GM06990 (cell line): ENCODE data around the gene ARHGAP26.

Source experiments
- DNase-seq: peaks from one replicate; pipeline ENCODE4 v3.0.0-alpha.2; 2011; ENCODE audit not compliant: insufficient read length; ENCODE audit errors: extremely low read depth
- H3K27me3 ChIP-seq: replicated peaks from 2 replicates; pipeline ENCODE4 v1.6.0; 2011; ENCODE audit warnings: low read length; ENCODE audit not compliant: control insufficient read depth, insufficient read depth
- H3K36me3 ChIP-seq: 2 replicates; pipeline ENCODE4 v1.5.1; 2011; ENCODE audit warnings: low read length; ENCODE audit not compliant: control insufficient read depth, insufficient read depth
- H3K4me3 ChIP-seq: replicated peaks from 2 replicates; pipeline ENCODE4 v1.5.1; 2011; ENCODE audit warnings: low read depth, mild to moderate bottlenecking, control low read depth, low read length
- TF ChIP-seq, protein P1 (sequence below): IDR thresholded peaks from 2 replicates; pipeline ENCODE4 v1.5.1; 2011; ENCODE audit warnings: low read length, control low read depth, mild to moderate bottlenecking, inconsistent platforms; ENCODE audit not compliant: insufficient read depth, poor library complexity, severe bottlenecking

Gene ARHGAP26

GRCh38 chr5:143262393-143263174 is 492.4 kb downstream of the ARHGAP26 start:
- TF ChIP-seq, protein P1, sequence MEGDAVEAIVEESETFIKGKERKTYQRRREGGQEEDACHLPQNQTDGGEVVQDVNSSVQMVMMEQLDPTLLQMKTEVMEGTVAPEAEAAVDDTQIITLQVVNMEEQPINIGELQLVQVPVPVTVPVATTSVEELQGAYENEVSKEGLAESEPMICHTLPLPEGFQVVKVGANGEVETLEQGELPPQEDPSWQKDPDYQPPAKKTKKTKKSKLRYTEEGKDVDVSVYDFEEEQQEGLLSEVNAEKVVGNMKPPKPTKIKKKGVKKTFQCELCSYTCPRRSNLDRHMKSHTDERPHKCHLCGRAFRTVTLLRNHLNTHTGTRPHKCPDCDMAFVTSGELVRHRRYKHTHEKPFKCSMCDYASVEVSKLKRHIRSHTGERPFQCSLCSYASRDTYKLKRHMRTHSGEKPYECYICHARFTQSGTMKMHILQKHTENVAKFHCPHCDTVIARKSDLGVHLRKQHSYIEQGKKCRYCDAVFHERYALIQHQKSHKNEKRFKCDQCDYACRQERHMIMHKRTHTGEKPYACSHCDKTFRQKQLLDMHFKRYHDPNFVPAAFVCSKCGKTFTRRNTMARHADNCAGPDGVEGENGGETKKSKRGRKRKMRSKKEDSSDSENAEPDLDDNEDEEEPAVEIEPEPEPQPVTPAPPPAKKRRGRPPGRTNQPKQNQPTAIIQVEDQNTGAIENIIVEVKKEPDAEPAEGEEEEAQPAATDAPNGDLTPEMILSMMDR = no peak
- Histone ChIP-seq H3K4me3 (no peak overlapping the region), H3K36me3 (no peaks in the 10 kb centered on the region), H3K27me3 (no peaks in the 10 kb centered on the region)
- DNase-seq = peak; percentile 41

- no peak for DNase-seq
- Histone ChIP-seq H3K4me3 (no peak overlapping the region), H3K27me3 (no peaks in the 10 kb centered on the region), H3K36me3 (no peaks in the 10 kb centered on the region)
- TF ChIP-seq, protein P1 = no peak
Observed at GRCh38 chr5:143263272-143263810, 493.2 kb downstream of the ARHGAP26 start.

DNA sequence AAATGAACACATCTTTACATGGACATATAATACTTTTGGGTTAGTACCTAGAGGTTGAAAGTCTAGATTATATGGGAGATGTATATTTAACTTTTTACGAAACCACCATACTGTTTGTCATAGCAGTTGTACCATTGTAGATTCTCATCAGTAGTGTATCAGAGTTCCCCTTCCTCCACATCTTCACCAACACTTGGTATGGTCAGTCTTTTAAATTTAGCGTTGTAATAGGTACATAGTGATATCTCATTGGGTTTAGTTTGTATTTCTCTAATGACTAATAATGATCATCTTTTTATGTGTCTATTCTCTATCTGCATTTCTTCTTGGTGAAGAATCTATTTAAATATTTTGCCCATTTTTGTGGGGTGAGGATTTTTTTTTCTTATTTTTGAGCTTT is 495.8 kb downstream of the ARHGAP26 start:
- Histone ChIP-seq H3K27me3 (no peaks in the 10 kb centered on the region), H3K4me3 (no peak overlapping the region), H3K36me3 (no peaks in the 10 kb centered on the region)
- DNase-seq = no peak
- TF ChIP-seq, protein P1 = no peak

- Histone ChIP-seq H3K4me3 (no peak overlapping the region), H3K36me3 (no peaks in the 10 kb centered on the region), H3K27me3 (no peaks in the 10 kb centered on the region)
- TF ChIP-seq, protein P1 = no peak
- DNase-seq = no peak
Observed at GRCh38 chr5:143267186-143267585, 497.0 kb downstream of the ARHGAP26 start.

DNA sequence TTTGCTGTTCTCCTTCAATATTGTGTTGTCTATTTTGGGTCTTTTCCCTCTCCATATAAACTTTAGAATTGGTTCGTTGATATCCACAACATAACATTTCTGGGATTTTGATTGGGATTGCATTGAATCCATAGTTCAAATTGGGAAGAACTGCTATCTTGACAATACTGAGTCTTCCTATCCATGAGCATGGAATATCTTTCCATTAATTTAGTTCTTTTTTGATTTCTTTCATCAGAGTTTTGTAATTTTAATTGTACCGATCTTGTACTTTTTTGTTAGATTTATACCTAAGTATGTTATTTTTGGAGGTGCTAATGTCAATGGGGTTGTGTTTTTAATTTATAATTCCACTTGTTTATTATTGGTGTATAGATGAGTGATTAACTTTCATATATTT is 498.2 kb downstream of the ARHGAP26 start:
- Histone ChIP-seq H3K4me3 (no peak overlapping the region), H3K27me3 (no peaks in the 10 kb centered on the region), H3K36me3 (no peaks in the 10 kb centered on the region)
- DNase-seq = no peak
- TF ChIP-seq, protein P1 = no peak
